MM.1S (cell line): Measurements from ENCODE around the gene LZTS3.
A peak's percentile ranks its signal among the peaks of the same experiment; 100 is the strongest.
"Not testable (repeated sequence)": the region's sequence is repeated elsewhere in the genome, so short reads cannot be mapped to it uniquely, and the experiment has no call there.

Experiments
- DNase-seq: peaks from one replicate; pipeline ENCODE4 v3.0.0-alpha.2; 2015
- H2AFZ ChIP-seq: fragments of 300-600 bp; sonication (generic); 2 replicates; pipeline ENCODE4 v1.6.0; 2016; ENCODE audit warnings: antibody characterized with exemption, low read length
- H3F3A ChIP-seq: fragments of 300-600 bp; sonication (generic); 2 replicates; pipeline ENCODE4 v1.6.1; 2016; ENCODE audit warnings: mild to moderate bottlenecking, antibody characterized with exemption, low read length, moderate library complexity, mixed read lengths; ENCODE audit not compliant: insufficient read depth
- H3K27ac ChIP-seq: fragments of 300-600 bp; sonication (generic); 2 replicates; pipeline ENCODE4 v1.5.1; 2016; ENCODE audit warnings: mild to moderate bottlenecking, low read length
- H3K27me3 ChIP-seq: fragments of 300-600 bp; sonication (generic); replicated peaks from 2 replicates; pipeline ENCODE4 v1.6.0; 2016; ENCODE audit warnings: low read length; ENCODE audit not compliant: insufficient read depth
- H3K36me3 ChIP-seq: fragments of 300-600 bp; sonication (generic); replicated peaks from 2 replicates; pipeline ENCODE4 v1.6.1; 2016; ENCODE audit warnings: mild to moderate bottlenecking, low read length, mixed read lengths; ENCODE audit not compliant: insufficient read depth
- H3K4me1 ChIP-seq: fragments of 300-600 bp; sonication (generic); 2 replicates; pipeline ENCODE4 v1.6.1; 2016; ENCODE audit warnings: low read length, mixed read lengths
- H3K4me2 ChIP-seq: fragments of 300-600 bp; sonication (generic); 2 replicates; pipeline ENCODE4 v1.6.0; 2016; ENCODE audit warnings: low read depth, low read length
- H3K4me3 ChIP-seq: fragments of 300-600 bp; sonication (generic); 2 replicates; pipeline ENCODE4 v1.5.1; 2016; ENCODE audit warnings: low read length, mixed read lengths
- H3K79me2 ChIP-seq: fragments of 300-600 bp; sonication (generic); 2 replicates; pipeline ENCODE4 v1.6.1; 2016; ENCODE audit warnings: mixed run types, low read length, mixed read lengths
- H3K9ac ChIP-seq: fragments of 300-600 bp; sonication (generic); 2 replicates; pipeline ENCODE4 v1.6.1; 2016; ENCODE audit warnings: low read length, mixed read lengths
- H3K9me2 ChIP-seq: fragments of 300-600 bp; sonication (generic); replicated peaks from 2 replicates; pipeline ENCODE4 v1.6.1; 2016; ENCODE audit warnings: mild to moderate bottlenecking, low read length, mixed read lengths; ENCODE audit not compliant: insufficient read depth
- H3K9me3 ChIP-seq: fragments of 300-600 bp; sonication (generic); replicated peaks from 2 replicates; pipeline ENCODE4 v1.6.1; 2016; ENCODE audit warnings: mild to moderate bottlenecking, low read length, mixed read lengths; ENCODE audit not compliant: insufficient read depth
- H4K20me1 ChIP-seq: fragments of 300-600 bp; sonication (generic); 2 replicates; pipeline ENCODE4 v1.6.1; 2016; ENCODE audit warnings: mild to moderate bottlenecking, low read length, moderate library complexity, mixed read lengths; ENCODE audit not compliant: insufficient read depth
- CTCF ChIP-seq: fragments of 300-600 bp; sonication (generic); IDR thresholded peaks from 2 replicates; pipeline ENCODE4 v1.5.1; 2016; ENCODE audit warnings: antibody characterized with exemption, low read length, mixed read lengths
- EZH2 ChIP-seq: fragments of 300-600 bp; sonication (generic); optimal IDR thresholded peaks from 2 replicates; pipeline ENCODE3; 2017; ENCODE audit warnings: low read depth, mild to moderate bottlenecking, antibody characterized with exemption, low read length, mixed read lengths
- EZH2phosphoT487 ChIP-seq: fragments of 300-600 bp; sonication (generic); IDR thresholded peaks from 2 replicates; pipeline ENCODE4 v1.6.1; 2018; ENCODE audit warnings: antibody characterized with exemption, low read length

The LZTS3 gene

GRCh38 chr20:3119044-3119443 lies 54.3 kb downstream of the LZTS3 start:
- no peaks in the 10 kb centered on the region for H3F3A ChIP-seq
- H3K9me3 ChIP-seq = no peaks in the 10 kb centered on the region
- no peaks in the 10 kb centered on the region for H3K79me2 ChIP-seq
- no peak overlapping the region for H2AFZ ChIP-seq
- H3K36me3 ChIP-seq = 0 out of 2 replicates have a peak, but pooled peaks cover 8% of the 10 kb centered on the region
- no peak overlapping the region for H3K27ac ChIP-seq
- H3K4me2 ChIP-seq = no peak overlapping the region
- TF ChIP-seq CTCF = no peak
- no peak for TF ChIP-seq EZH2
- TF ChIP-seq EZH2phosphoT487 = no peak
- no peaks in the 10 kb centered on the region for H3K27me3 ChIP-seq
- no peak for DNase-seq
- no peaks in the 10 kb centered on the region for H3K4me1 ChIP-seq
- no peak overlapping the region for H3K4me3 ChIP-seq
- no peaks in the 10 kb centered on the region for H4K20me1 ChIP-seq
- no peak overlapping the region for H3K9ac ChIP-seq
- no peaks in the 10 kb centered on the region for H3K9me2 ChIP-seq

- H3K27ac ChIP-seq, H3K4me3 ChIP-seq, H2AFZ ChIP-seq, H3K36me3 ChIP-seq, H3F3A ChIP-seq, H3K9ac ChIP-seq, H3K4me2 ChIP-seq, H3K4me1 ChIP-seq, H4K20me1 ChIP-seq, H3K79me2 ChIP-seq, DNase-seq, H3K27me3 ChIP-seq, H3K9me2 ChIP-seq, H3K9me3 ChIP-seq: not testable (repeated sequence)
- peak; percentile 28 for TF ChIP-seq CTCF
Observed at GRCh38 chr20:3117839-3118379, 55.4 kb downstream of the LZTS3 start.

- Histone ChIP-seq H3K4me2 (no peak overlapping the region), H3K79me2 (no peaks in the 10 kb centered on the region), H3K9me3 (no peaks in the 10 kb centered on the region), H3K27ac (no peak overlapping the region), H3K9ac (no peak overlapping the region), H4K20me1 (no peaks in the 10 kb centered on the region), H3K4me3 (no peak overlapping the region), H3K4me1 (no peaks in the 10 kb centered on the region), H2AFZ (no peak overlapping the region), H3K36me3 (0 out of 2 replicates have a peak, but pooled peaks cover 4% of the 10 kb centered on the region), H3K27me3 (no peaks in the 10 kb centered on the region), H3F3A (no peaks in the 10 kb centered on the region), H3K9me2 (no peaks in the 10 kb centered on the region)
- TF ChIP-seq CTCF = no peak
- no peak for TF ChIP-seq EZH2phosphoT487
- no peak for TF ChIP-seq EZH2
- no peak for DNase-seq
Observed at GRCh38 chr20:3116341-3116740, 57.0 kb downstream of the LZTS3 start.
